GM21723 (cell line): ENCODE data around the gene MLLT3.

Experiments used
- ATAC-seq: cut with Tn5 transposase; IDR thresholded peaks from one replicate; pipeline ENCODE4 v1.9.1; 2021; ENCODE audit warnings: mild to moderate bottlenecking, moderate library complexity; ENCODE audit not compliant: unreplicated experiment

MLLT3 gene

DNA sequence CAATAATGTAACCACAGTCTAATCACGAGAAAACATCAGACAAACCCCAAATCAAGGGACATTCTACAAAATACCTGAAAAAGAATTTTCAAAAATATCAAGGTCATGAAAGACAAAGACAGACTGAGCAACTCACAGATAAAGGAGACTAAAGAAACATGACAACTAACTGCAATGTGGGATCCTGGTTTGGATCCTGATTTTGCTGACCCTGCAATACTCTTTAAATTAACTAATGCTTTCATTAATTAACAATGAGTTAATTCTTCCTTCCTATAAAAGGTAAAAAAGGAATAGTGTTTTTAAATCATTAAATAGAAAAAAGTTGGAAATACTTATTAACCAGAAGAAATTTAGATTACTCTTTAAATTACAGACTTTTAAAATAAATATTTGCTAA is 103.6 kb downstream of the MLLT3 start:
- ATAC-seq = no peak

DNA sequence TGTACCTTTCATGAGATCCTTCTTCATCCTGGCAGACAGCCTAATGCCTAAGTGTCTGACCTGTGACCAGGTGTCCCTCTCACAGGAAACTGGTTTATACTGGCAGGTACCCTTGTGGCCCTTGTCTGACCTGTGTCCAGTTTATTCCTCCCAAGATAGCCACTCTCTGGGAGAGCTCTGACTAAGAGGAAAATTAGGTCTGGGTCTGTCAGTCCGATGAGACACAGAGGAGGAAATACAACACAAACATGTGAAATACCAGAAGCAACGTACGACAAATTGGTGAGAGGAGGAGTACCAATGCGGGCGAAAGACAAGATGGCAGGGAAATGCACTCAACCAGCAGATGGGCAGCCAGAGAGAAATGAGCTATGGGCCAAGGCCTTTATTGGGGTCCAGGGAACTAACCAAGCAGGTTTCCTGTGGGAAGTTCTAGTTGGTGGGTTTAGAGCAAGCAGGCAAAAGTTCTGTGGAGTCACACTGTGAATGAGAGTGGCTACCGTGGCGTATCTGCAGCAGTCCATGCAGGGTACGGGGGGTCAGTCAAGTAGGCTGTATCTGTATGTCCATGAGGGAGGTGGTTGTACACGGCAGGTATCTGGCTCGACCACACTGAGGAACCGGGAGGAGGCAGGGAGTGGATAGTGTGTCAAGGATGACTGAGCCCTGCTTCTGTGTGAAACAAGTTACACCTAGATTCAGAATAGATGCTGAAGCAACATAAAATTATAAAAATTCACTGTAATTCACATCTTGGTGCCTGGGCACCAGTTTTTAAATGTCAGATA is 109.0 kb downstream of the MLLT3 start:
- ATAC-seq = no peak

DNA sequence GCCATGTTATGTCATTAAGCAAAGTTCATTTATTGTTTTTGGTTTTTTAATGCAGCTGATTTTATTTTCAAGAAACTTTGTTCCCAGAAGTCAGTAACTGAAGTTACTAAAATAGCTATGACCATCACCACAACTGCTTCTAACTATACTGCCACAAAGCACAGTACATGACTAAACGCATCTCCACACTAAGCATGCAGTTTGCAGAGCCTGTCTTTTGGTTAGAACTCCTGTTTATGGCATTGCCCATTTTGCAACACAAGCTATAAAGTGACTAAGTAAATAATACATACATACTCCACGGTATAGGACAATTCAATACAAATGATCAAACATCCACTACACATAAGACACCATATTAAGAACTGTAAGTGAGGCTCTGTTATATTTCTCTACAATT is 109.7 kb downstream of the MLLT3 start:
- ATAC-seq = peak; percentile 39

DNA sequence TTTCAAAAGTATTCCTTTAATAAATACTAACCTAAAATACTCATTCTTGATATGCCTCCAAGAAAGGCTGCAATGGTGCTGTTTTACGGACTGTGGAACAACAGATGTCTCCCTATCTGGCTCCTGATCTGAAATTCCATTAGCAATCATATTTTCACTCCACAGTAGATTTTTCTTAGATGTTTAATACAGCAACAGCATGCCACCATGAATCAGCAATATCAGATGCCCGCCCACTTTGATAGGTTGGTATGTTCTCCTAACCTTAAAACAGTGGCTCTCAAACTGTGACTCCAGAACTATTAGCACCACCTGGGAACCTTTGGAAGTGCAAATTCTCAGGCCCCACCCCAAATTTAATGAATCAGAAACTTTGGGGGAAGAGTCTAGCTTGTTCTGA is 110.2 kb downstream of the MLLT3 start:
- ATAC-seq = no peak

GRCh38 chr9:20511686-20512085 is 110.6 kb downstream of the MLLT3 start:
- ATAC-seq = no peak

GRCh38 chr9:20509466-20509865 is 112.8 kb downstream of the MLLT3 start:
- ATAC-seq = no peak

DNA sequence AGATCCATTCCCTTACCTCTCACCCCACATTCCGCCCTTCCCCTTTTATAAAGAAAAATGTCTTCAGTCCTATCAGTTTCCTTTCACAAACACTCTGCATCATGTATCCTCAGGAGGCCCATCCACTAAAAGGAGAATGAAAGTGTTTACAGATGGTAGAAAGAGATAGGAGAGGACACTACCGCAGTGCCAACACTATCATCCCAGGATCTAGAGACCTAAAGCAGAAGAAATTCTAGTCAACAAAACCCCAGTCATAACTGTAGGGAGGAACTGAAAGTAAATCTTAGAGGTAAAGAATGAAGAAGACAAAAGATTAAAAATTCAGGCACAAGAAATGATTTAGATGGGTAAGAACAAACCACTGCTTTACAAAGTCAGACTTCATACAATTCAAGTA is 114.1 kb downstream of the MLLT3 start:
- peak; percentile 87 for ATAC-seq

- ATAC-seq = no peak
Measured at GRCh38 chr9:20507431-20507830, 114.9 kb downstream of the MLLT3 start.

DNA sequence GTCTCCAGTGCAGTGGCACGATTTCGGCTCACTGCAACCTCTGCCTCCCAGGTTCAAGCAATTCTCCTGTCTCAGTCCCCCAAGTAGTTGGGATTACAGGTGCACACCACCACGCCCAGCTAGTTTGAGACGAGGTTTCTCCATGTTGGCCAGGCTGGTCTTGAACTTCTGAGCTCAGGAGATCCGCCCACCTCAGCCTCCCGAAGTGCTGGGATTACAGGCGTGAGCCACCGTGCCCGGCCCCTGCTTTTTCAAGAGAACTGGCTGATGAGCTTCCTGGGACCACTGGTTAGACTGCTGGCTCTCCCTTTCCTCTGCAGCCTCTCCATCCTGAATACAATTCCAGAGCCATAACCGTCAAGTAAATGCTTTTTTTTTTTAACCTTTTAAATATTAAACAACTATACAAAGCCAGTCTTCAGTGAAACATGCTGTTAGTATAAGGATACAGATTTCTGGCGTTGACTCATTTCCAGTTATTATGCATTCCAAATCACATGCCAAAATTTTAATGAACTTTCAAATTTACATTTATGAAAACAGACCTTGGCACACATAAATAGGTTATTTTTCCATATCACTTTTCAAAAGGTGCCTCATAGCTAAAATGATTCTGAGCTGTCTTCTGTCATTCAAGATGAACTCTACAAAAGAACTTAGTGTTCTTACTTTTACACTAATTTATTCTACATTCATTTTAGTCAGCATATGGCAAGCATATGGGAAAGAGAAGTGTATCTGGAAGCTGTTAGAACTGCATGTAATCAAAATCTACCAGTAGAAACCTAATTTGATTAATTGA is 116.0 kb downstream of the MLLT3 start:
- ATAC-seq = no peak

- no peak for ATAC-seq
Measured at GRCh38 chr9:20505574-20505973, 116.7 kb downstream of the MLLT3 start.

DNA sequence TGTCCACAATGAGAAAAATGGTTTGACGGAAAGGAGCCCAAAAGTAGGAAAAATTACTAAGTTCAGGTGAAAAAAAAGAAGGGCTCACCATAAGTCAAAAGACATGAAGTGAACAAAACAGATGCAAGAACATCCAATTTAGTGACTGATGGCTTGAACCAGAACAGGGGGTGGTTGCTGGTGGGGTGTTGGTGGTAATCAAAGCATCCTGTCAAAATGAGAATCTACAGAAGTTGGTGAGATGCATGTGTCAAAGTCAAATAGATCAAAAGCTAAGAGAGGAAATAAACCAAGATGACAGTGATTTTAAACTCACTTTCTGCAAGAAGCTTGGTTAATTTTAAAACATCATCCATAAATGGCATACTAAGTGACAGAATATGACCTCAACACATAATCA is 117.4 kb downstream of the MLLT3 start:
- ATAC-seq = no peak

DNA sequence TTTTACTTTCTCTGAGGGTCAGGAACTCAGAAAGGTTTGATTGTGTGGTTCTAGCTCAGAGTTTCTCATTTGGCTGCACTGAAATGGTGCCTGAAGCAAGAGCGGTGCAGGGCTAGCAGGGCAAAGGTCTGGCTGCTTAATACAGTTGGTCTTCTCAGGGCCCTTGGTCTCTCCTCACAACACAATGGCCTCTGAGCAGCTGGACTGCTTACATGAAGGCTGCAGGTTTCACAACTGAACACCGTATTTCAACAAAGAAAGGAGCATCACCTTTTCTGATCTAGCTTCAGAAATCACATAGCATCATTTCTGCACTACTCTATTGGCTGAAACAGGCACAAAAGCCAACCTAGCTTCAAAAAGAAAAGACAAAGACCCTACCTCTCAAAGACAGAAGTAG is 122.2 kb downstream of the MLLT3 start:
- no peak for ATAC-seq

DNA sequence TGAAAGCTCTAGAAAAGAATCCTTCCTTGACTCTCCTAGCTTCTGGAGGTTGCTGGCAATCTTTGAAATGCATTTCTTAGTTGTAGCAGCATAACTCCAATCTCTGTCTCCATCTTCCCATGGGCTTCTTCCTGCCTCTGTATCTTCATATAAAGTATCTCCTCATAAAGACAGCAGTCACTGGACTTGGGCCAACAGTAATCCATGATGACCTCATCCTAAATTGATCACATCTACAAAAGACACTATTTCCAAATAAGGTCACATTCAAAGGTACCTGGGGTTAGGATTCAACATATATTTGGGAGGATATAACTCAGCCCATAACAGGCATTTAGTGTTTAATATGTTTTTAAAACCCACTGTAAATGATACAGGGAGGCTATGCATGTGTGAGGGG is 123.3 kb downstream of the MLLT3 start:
- ATAC-seq = no peak

DNA sequence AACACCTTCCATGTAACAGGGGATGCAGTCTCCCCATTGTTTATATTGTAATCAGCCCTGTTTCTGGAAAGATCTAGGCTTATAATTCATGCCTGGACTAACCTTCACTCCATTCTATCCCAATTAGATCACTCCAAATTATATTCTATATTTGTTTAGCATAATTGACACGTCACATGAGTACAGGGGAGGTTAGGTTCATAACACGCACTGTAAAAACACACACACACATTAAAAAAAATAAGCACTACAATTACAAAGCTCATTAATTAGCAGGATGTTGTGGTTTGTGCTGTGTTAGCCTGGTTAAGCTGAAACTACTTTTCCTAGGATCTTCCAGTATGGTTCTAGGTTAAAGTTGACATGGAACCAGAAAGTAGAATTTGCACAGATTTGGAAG is 126.0 kb downstream of the MLLT3 start:
- ATAC-seq = no peak

DNA sequence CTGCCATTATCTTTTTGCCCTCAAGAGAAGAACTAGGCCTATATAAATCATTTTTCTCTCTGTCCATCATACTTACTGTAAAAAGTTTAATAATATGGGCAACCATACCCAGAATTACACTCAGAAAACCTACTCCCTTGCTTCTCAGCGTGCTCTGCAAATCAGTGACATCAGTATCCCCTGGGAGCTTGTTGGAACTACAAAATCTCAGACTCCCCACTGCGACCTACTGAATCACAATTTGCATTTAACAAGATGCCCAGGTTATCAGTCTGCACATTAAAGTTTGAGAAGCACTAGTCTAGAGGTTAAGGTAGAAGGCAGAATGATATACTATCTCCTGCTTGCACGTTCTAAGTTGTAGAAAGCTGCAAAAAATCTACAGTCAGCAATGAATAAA is 127.2 kb downstream of the MLLT3 start:
- no peak for ATAC-seq

DNA sequence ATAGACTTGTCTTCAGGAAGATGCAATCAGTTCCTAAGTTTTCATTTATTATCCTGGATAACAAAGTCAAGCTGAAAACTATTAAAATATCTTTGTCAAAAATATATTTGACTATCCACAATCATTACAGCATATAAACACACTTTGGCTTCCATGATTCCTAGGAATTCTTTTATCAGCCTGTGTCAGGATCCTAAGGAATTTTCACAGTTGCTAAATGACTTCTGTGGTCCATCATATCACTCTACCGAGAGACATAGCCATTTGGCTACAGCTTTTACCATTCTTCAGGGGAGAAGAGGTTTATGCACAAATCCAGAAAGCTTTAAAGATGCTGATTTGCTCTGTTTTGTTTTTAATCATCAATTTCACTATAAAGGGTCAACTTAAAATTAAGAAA is 128.3 kb downstream of the MLLT3 start:
- no peak for ATAC-seq

DNA sequence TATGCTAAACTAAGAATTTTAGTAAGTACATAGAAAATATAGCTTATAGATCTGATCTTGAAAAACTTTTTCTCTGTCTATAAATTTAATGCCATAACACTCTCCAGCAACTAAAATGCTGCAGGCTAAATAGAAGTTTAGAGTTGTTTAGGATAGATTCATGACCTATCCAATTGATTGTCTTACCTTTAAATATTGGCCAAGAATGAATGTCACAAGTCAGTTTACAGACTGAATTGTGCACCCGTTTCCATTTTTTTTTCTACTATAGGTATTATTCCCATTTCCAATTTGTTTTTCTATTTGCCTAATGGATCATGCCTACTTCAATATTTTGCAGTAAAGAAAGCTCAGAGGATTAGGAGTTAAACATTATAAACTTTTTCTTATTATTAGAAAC is 129.5 kb downstream of the MLLT3 start:
- no peak for ATAC-seq

- ATAC-seq = no peak
Measured at GRCh38 chr9:20491612-20492011, 130.7 kb downstream of the MLLT3 start.

GRCh38 chr9:20490246-20490834 is 132.0 kb downstream of the MLLT3 start:
- ATAC-seq = no peak

- no peak for ATAC-seq
Measured at GRCh38 chr9:20488691-20489090, 133.6 kb downstream of the MLLT3 start.

DNA sequence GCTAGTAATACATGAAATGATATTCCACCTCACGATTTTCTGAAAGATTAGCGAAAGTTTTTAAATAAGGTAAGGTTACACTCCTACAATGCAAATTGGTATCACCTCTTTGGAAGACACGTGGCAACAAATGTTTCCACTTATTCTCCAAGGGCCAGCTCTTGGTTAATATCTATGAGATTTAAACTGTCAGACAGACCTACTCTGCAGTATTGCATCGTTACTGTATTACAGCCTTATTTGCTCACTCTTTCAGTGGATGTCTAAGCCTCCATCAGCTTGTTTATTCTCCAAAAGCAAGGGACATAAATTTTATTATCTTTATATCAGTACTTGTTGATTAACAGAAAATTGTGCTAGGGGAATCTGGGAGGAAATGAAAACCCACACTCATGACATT is 135.7 kb downstream of the MLLT3 start:
- ATAC-seq = no peak

DNA sequence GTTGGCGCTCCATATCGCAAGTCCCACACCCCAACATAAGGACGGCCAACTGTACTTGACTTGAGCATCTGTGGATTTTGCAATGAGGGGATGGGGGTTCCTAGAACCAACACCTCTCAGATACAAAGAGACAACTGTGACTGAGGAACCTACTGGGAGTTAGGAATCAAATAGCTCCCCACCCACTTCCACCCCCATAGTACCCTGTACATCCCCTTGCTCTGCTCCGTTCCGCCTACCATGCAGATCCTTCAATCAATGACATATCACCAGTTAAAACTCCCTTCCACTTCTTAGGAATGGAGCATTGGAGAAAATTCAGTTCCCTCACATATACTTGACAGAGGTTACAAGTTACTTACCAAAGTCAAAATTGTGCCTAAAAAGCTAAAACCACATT is 140.9 kb downstream of the MLLT3 start:
- ATAC-seq = no peak
